MCF 10A (cell line): ENCODE results near the gene INAVA. TPM values are rescaled to one million over a fixed set of nuclear protein-coding genes. Genes with fewer than 3 reads are reported as not detected.

Source experiments
- BruUV-seq: library from RNA; stranded (reverse); fragments of 400-500 nt; replicated peaks from 2 replicates; lab custom pipeline; 2021; lab: Mats Ljungman, UMichigan
- CTCF ChIA-PET: fragments of 300-600 bp; sonication (Branson Sonifier 250); formaldehyde crosslinking; extraction: SDS; loops from one replicate; lab custom pipeline; 2021; ENCODE audit warnings: antibody characterized with exemption, inconsistent platforms; lab: Yijun Ruan, JAX
- POLR2A ChIA-PET: fragments of 300-600, 350-650 bp; sonication (Branson Sonifier 250); formaldehyde crosslinking; extraction: SDS; loops from one replicate; lab custom pipeline; 2020; ENCODE audit warnings: antibody characterized with exemption, inconsistent platforms; lab: Yijun Ruan, JAX
- DNase-seq: peaks from one replicate; pipeline ENCODE4 v3.0.0-alpha.2; 2018; ENCODE audit not compliant: unreplicated experiment
- H3K27ac Mint-ChIP-seq: one replicate; pipeline ENCODE4 v1.8.0; 2022; ENCODE audit warnings: mild to moderate bottlenecking, low read depth, mixed read lengths; ENCODE audit not compliant: unreplicated experiment
- H3K27me3 Mint-ChIP-seq: one replicate; pipeline ENCODE4 v1.8.0; 2022; ENCODE audit warnings: mixed read lengths; ENCODE audit not compliant: insufficient read depth, unreplicated experiment
- H3K36me3 Mint-ChIP-seq: one replicate; pipeline ENCODE4 v1.8.0; 2022; ENCODE audit warnings: mild to moderate bottlenecking, moderate library complexity, mixed read lengths; ENCODE audit not compliant: insufficient read depth, unreplicated experiment
- H3K4me1 Mint-ChIP-seq: one replicate; pipeline ENCODE4 v1.8.0; 2022; ENCODE audit warnings: mixed read lengths; ENCODE audit not compliant: insufficient read depth, unreplicated experiment
- H3K4me3 Mint-ChIP-seq: one replicate; pipeline ENCODE4 v1.8.0; 2022; ENCODE audit warnings: mild to moderate bottlenecking, moderate library complexity, mixed read lengths; ENCODE audit not compliant: unreplicated experiment
- H3K9me3 Mint-ChIP-seq: one replicate; pipeline ENCODE4 v1.8.0; 2022; ENCODE audit warnings: mixed read lengths; ENCODE audit not compliant: unreplicated experiment
- intact Hi-C: fragments of 100-400 bp; cut with micrococcal nuclease; formaldehyde crosslinking; loops from 2 replicates; pipeline ENCODE4 v1.14.1; 2022
- total RNA-seq: library from RNA; stranded (reverse); gene quantifications from 2 replicates; pipeline ENCODE4 v1.2.3, GENCODE V29; 2022
- TF ChIP-seq, protein P1 (sequence below): fragments of 200-600 bp; IDR thresholded peaks from one replicate; pipeline ENCODE4 v1.8.0; 2022; ENCODE audit warnings: antibody characterized with exemption, mild to moderate bottlenecking; ENCODE audit not compliant: unreplicated experiment

Gene INAVA
- total RNA-seq, 1 experiment from 2014 or later = 30.5 TPM

DNA sequence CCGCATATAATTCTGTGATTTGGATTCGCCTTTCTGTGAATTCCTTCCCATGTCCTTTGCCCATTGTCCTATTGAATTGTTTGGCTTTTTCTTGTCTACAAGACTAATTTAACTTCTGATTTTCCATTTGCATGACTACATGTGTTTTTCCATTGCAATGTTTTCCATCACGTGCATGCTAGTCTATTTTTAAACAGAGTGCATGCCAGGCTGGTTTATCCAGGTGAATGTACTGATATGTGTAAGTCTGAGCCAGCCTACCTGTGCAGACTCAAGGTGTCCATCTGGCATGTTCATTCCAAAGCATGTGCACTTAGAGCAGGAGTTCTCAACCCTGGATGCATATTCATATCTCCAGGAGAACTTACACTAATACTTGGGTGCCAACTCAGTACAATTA is 59.7 kb downstream of the INAVA start:
- ChIA-PET POLR2A (interaction anchor here (0.6 kb wide), 1 partner anchor 83 kb away, joined by 3 read pairs; no protein-coding TSS in a partner anchor), CTCF (interaction anchor here (0.6 to 4.4 kb wide), 4 partner anchors 17 to 158 kb away, joined by 3 to 30 read pairs (median 4); no protein-coding TSS in a partner anchor)
- no peak for DNase-seq
- TF ChIP-seq, protein P1, sequence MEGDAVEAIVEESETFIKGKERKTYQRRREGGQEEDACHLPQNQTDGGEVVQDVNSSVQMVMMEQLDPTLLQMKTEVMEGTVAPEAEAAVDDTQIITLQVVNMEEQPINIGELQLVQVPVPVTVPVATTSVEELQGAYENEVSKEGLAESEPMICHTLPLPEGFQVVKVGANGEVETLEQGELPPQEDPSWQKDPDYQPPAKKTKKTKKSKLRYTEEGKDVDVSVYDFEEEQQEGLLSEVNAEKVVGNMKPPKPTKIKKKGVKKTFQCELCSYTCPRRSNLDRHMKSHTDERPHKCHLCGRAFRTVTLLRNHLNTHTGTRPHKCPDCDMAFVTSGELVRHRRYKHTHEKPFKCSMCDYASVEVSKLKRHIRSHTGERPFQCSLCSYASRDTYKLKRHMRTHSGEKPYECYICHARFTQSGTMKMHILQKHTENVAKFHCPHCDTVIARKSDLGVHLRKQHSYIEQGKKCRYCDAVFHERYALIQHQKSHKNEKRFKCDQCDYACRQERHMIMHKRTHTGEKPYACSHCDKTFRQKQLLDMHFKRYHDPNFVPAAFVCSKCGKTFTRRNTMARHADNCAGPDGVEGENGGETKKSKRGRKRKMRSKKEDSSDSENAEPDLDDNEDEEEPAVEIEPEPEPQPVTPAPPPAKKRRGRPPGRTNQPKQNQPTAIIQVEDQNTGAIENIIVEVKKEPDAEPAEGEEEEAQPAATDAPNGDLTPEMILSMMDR = no peak
- no peaks in the 10 kb centered on the region for H3K4me1 Mint-ChIP-seq
- H3K27ac Mint-ChIP-seq = no peak overlapping the region
- intact Hi-C loops = no loop called here
- BruUV-seq = no TSS peak
- no peaks in the 10 kb centered on the region for H3K27me3 Mint-ChIP-seq
- H3K36me3 Mint-ChIP-seq = no peaks in the 10 kb centered on the region
- no peaks in the 10 kb centered on the region for H3K9me3 Mint-ChIP-seq
- H3K4me3 Mint-ChIP-seq = no peak overlapping the region

DNA sequence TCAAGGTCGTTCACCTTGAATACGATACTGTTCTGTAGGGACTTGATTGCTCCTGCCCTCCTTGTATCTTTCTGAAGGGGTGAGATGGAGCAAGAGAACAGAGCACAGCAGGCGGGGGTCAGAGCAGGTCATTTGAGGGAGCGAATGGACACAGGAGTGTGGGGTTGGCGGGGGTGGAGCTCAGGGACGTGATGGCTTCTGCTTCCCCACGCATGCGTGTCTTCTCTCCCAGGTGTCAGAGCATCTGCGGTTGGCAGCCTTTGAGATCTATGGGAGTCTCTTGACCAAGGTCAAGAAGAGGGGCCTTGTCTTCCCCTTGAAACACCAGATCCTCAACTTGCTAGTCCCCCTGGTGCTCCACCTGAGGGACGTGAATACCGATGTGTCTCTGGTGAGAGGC is 63.9 kb downstream of the INAVA start:
- CTCF ChIA-PET = interaction anchor here (9.5 kb wide), 1 partner anchor 13 kb away, joined by 80 read pairs; no protein-coding TSS in a partner anchor
- BruUV-seq = no TSS peak

DNA sequence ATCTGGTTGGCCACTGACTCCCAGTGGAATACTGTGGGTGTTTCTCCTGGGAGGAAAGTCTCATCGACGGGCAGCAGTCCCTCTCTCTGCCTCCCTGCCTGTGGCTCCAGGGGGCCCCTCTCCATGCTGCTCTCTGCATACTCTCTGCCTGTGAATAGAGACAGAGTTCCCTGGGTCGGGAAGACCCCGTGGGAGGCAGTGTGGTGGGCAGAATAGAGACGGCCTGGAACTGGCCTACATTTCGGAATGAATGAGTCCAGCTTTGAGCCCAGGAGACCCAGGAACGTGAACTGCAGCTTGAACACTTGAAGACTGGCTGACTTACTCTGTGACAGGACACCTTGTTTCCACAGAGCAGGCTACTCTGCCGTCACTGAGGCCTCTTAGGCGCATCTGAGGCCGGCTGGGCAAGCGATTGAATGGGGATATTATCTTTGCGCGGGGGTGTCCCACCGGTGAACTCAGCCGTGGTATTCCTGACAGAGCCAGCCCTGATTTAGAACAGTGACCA is 64.8 kb downstream of the INAVA start:
- BruUV-seq = no TSS peak
- no peak overlapping the region for H3K4me3 Mint-ChIP-seq
- intact Hi-C loops = no loop called here
- H3K9me3 Mint-ChIP-seq = no peaks in the 10 kb centered on the region
- H3K4me1 Mint-ChIP-seq = peaks cover 12% of the 10 kb centered on the region
- ChIA-PET CTCF (interaction anchor here (0.6 to 9.5 kb wide), 2 partner anchors 11 to 12 kb away, joined by 3 to 80 read pairs; no protein-coding TSS in a partner anchor), POLR2A (no interaction called here)
- no peak for DNase-seq
- H3K27me3 Mint-ChIP-seq = no peaks in the 10 kb centered on the region
- H3K27ac Mint-ChIP-seq = no peak overlapping the region
- H3K36me3 Mint-ChIP-seq = no peaks in the 10 kb centered on the region
- TF ChIP-seq, protein P1 = no peak

More for the DNA sequence above, 63.9 kb downstream of the INAVA start:
- POLR2A ChIA-PET = no interaction called here
- no peaks in the 10 kb centered on the region for H3K27me3 Mint-ChIP-seq
- no peak for DNase-seq
- intact Hi-C loops = no loop called here
- peaks cover 12% of the 10 kb centered on the region for H3K4me1 Mint-ChIP-seq
- no peaks in the 10 kb centered on the region for H3K36me3 Mint-ChIP-seq
- H3K27ac Mint-ChIP-seq = no peak overlapping the region
- TF ChIP-seq, protein P1 = no peak
- H3K9me3 Mint-ChIP-seq = no peaks in the 10 kb centered on the region
- no peak overlapping the region for H3K4me3 Mint-ChIP-seq

DNA sequence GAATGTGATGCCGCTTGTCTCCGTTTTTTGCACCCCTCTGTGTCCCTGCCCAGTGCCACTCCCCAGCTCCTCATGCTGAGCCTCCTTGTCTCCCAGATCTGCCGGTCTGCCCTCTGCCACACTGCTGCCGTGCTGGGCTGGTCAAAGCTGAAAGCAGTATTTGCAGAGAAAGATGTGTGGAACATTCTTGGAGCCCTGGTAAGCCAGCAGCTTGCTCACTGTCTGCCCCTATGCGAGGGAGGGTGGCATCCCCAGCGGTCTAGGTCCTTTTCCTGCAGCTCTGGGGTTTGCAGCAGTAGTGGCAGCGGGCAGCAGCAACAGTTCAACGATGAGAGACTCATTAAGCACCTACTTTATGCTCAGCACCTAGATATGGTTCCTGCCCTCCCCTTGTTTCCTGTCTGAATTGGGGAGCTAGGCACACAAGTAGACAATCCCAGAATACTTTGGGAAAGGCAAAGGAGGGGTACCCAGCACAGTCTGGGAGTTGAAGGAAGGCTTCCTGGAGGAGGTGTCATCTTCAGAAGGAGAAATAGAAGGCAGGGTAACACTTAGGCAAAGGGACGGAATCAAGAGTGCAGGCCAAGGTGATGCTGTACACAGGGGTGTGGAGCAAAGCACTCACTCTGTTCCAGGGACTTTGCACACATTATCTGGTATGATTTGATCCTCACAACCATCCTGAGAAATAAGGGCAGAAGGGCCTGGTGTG is 65.7 kb downstream of the INAVA start:
- Mint-ChIP-seq H3K4me3 (no peak overlapping the region), H3K27me3 (no peaks in the 10 kb centered on the region), H3K27ac (no peak overlapping the region), H3K4me1 (peaks cover 12% of the 10 kb centered on the region), H3K36me3 (no peaks in the 10 kb centered on the region), H3K9me3 (no peaks in the 10 kb centered on the region)
- TF ChIP-seq, protein P1 = no peak
- DNase-seq = no peak
- ChIA-PET POLR2A (interaction anchor here (0.6 kb wide), 1 partner anchor 60 kb away, joined by 4 read pairs; no protein-coding TSS in a partner anchor), CTCF (interaction anchor here (0.6 to 9.5 kb wide), 5 partner anchors 12 to 263 kb away, joined by 3 to 80 read pairs (median 4); no protein-coding TSS in a partner anchor)
- intact Hi-C loops = no loop called here
- BruUV-seq = no TSS peak
